H1 (cell line): ENCODE measurements around the gene OLA1.

ENCODE experiments used
- CTCF ChIP-seq, 3 experiments: IDR thresholded peaks; 1 replicate in 2 of 3; 2 replicates in 1 of 3; pipeline versions ENCODE4 v1.5.1 to v1.6.1; 2011; ENCODE audit warnings: low read length in 3 of 3, mild to moderate bottlenecking in 3 of 3, inconsistent platforms in 2 of 3, low read depth in 1 of 3, moderate library complexity in 1 of 3; ENCODE audit not compliant: insufficient read depth in 1 of 3; ENCODE audit errors: control extremely low read depth in 1 of 3
- EZH2 ChIP-seq: fragments of 200-600 bp; sonication (generic); IDR thresholded peaks from 2 replicates; pipeline ENCODE4 v1.7.1; 2012; ENCODE audit warnings: low read depth, mild to moderate bottlenecking, moderate library complexity, low read length, inconsistent platforms; ENCODE audit not compliant: severe bottlenecking
- MAX ChIP-seq: IDR thresholded peaks from 2 replicates; pipeline ENCODE4 v1.6.1; 2012; ENCODE audit warnings: inconsistent platforms
- POLR2AphosphoS5 ChIP-seq: IDR thresholded peaks from 2 replicates; pipeline ENCODE4 v1.6.1; 2011; ENCODE audit warnings: low read depth, low read length
- RNF2 ChIP-seq: fragments of 200-900, 300-1000 bp; sonication (generic); IDR thresholded peaks from 2 replicates; pipeline ENCODE4 v1.7.1; 2016; ENCODE audit warnings: borderline replicate concordance, low read depth, mild to moderate bottlenecking, antibody characterized with exemption, low read length; ENCODE audit not compliant: poor library complexity, severe bottlenecking; ENCODE audit errors: missing control alignments
- SIN3A ChIP-seq, 2 experiments: IDR thresholded peaks in 1 of 2; conservative IDR thresholded peaks in 1 of 2; 2 replicates each; pipeline ENCODE4 v1.6.1; 2011 to 2012; ENCODE audit warnings: low read length in 2 of 2, improper control_type of control experiment in 1 of 2, low read depth in 1 of 2, mild to moderate bottlenecking in 1 of 2
- TEAD4 ChIP-seq: IDR thresholded peaks from 2 replicates; pipeline ENCODE4 v1.6.1; 2012; ENCODE audit warnings: low read depth, low read length, inconsistent platforms, mixed read lengths
- USF2 ChIP-seq: IDR thresholded peaks from 2 replicates; pipeline ENCODE4 v1.6.1; 2011; ENCODE audit warnings: low read length, improper control_type of control experiment
- YY1 ChIP-seq: IDR thresholded peaks from 2 replicates; pipeline ENCODE4 v1.6.1; 2011; ENCODE audit warnings: low read depth, mild to moderate bottlenecking, low read length
- ZNF274 ChIP-seq: IDR thresholded peaks from 2 replicates; pipeline ENCODE4 v1.7.0; 2012; ENCODE audit warnings: low read length, borderline replicate concordance; ENCODE audit errors: extremely low read depth

- TF ChIP-seq MAX (no peak), POLR2AphosphoS5 (no peak), YY1 (no peak), CTCF (IDR thresholded peaks at IDR 0.05; ENCODE audit: control extremely low read depth in 1 of 3, insufficient read depth in 1 of 3, low read depth in 1 of 3, low read length in 3 of 3) (no peak), EZH2 (no peak), USF2 (no peak), TEAD4 (no peak), SIN3A (conservative IDR thresholded peaks at IDR 0.05 in 1 of 2, IDR thresholded peaks at IDR 0.05 in 1 of 2; ENCODE audit: low read depth in 1 of 2, low read length in 2 of 2) (no peak), ZNF274 (no peak), RNF2 (no peak)
Observed at GRCh38 chr2:174054926-174055325, 193.4 kb downstream of the OLA1 start.
